Fibroblast of lung (primary cell): ENCODE data around the gene BBX.

ENCODE experiments used
- EZH2 ChIP-seq: IDR thresholded peaks from 2 replicates; pipeline ENCODE4 v1.5.1; 2012; ENCODE audit warnings: low read length, control low read depth, mild to moderate bottlenecking; ENCODE audit errors: missing control alignments
- TF ChIP-seq, protein P1 (sequence below), 2 donors: IDR thresholded peaks in 1 of 2; conservative IDR thresholded peaks in 1 of 2; 1 replicate in 1 of 2; 2 replicates in 1 of 2; pipeline ENCODE4 v1.5.1; 2011 to 2012; ENCODE audit warnings: low read length in 2 of 2, control low read depth in 1 of 2, inconsistent platforms in 1 of 2, low read depth in 1 of 2, mild to moderate bottlenecking in 1 of 2

GRCh38 chr3:107560166-107560565, 37.4 kb downstream of the BBX start:
- TF ChIP-seq, protein P1, sequence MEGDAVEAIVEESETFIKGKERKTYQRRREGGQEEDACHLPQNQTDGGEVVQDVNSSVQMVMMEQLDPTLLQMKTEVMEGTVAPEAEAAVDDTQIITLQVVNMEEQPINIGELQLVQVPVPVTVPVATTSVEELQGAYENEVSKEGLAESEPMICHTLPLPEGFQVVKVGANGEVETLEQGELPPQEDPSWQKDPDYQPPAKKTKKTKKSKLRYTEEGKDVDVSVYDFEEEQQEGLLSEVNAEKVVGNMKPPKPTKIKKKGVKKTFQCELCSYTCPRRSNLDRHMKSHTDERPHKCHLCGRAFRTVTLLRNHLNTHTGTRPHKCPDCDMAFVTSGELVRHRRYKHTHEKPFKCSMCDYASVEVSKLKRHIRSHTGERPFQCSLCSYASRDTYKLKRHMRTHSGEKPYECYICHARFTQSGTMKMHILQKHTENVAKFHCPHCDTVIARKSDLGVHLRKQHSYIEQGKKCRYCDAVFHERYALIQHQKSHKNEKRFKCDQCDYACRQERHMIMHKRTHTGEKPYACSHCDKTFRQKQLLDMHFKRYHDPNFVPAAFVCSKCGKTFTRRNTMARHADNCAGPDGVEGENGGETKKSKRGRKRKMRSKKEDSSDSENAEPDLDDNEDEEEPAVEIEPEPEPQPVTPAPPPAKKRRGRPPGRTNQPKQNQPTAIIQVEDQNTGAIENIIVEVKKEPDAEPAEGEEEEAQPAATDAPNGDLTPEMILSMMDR (conservative IDR thresholded peaks at IDR 0.05 in 1 of 2, IDR thresholded peaks at IDR 0.05 in 1 of 2; ENCODE audit: low read depth in 1 of 2, low read length in 2 of 2): no peak
- TF ChIP-seq EZH2: no peak
